ENCODE results near the gene RNF13.

- TF ChIP-seq CTCF (IDR thresholded peaks at IDR 0.05) (no peak), AFF4 (CRISPR knock-in tag; IDR thresholded peaks at IDR 0.05; ENCODE audit: borderline replicate concordance) (no peak), ELF4 (CRISPR knock-in tag; IDR thresholded peaks at IDR 0.05; ENCODE audit: low read depth) (no peak), NFYB (CRISPR knock-in tag; conservative IDR thresholded peaks at IDR 0.05; ENCODE audit: low read depth) (no peak), PREB (CRISPR knock-in tag; IDR thresholded peaks at IDR 0.05; ENCODE audit: borderline replicate concordance) (no peak), MAX (CRISPR knock-in tag; IDR thresholded peaks at IDR 0.05) (no peak), AR (CRISPR knock-in tag; IDR thresholded peaks at IDR 0.05) (no peak), MLX (CRISPR knock-in tag; IDR thresholded peaks at IDR 0.05) (no peak), ATF2 (CRISPR knock-in tag; IDR thresholded peaks at IDR 0.05; ENCODE audit: borderline replicate concordance, low read depth) (no peak), E2F1 (CRISPR knock-in tag; IDR thresholded peaks at IDR 0.05) (no peak), NR1H2 (CRISPR knock-in tag; IDR thresholded peaks at IDR 0.05) (no peak)
Measured at GRCh38 chr3:149844091-149844490, 31.1 kb downstream of the RNF13 start.

All from WTC11 (cell line).